DMS114 treated with DMSO at 0.1 percent for 48 hours (cell line): ENCODE measurements around the gene GOLGA6L24.
"Not testable (repeated sequence)": the region's sequence is repeated elsewhere in the genome, so short reads cannot be mapped to it uniquely, and the experiment has no call there.

Experiments
- DNase-seq: peaks from one replicate; lab custom pipeline; 2025; ENCODE audit not compliant: unreplicated experiment; lab: John Stamatoyannopoulos, UW

The GOLGA6L24 gene

DNA sequence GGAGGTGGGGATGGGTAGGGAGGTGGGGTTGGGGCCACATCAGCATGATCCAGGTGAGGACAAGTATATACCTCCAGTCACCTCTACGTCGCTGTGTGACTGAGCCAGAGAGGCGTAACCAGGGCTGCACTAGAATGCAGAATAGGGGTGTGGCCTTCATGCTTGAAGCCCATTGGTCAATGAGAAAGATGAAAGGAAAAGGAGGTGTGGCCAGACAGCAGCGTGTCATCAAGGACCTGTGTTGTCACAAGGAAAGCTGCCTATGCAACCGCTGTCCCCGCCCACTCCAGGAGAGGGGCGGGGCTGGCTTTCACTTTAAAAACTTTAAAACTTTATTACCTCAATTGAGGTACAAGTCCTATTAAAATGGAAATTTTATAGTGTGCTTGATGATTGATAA is at the start of gene GOLGA6L24:
TSS of gene GOLGA6L24 (minus strand) at position 101 of the 400 bp plus-strand sequence. CDS start at position 40, 61 bp downstream.
- DNase-seq = not testable (repeated sequence)

GRCh38 chr15:28402774-28403435 is 45.0 kb upstream of the GOLGA6L24 start:
- DNase-seq = not testable (repeated sequence)

DNA sequence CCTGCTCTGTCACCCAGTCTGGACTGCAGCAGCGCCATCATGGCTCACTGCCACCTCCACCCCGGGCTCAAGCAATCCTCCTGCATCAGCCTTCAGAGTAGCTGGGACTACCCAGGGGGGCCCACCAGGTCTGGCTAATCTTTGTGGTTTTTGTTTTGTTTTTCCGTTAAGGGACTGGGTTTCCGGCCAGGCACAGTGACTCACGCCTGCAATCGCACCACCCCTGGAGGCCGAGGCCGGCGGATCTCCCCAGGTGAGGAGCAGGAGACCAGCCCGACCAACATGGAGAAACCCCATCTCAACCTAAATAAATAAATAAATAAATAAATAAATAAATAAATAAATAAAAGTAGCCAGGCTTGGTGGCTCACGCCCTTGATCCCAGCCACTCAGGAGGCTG is 38.1 kb upstream of the GOLGA6L24 start:
- not testable (repeated sequence) for DNase-seq

DNA sequence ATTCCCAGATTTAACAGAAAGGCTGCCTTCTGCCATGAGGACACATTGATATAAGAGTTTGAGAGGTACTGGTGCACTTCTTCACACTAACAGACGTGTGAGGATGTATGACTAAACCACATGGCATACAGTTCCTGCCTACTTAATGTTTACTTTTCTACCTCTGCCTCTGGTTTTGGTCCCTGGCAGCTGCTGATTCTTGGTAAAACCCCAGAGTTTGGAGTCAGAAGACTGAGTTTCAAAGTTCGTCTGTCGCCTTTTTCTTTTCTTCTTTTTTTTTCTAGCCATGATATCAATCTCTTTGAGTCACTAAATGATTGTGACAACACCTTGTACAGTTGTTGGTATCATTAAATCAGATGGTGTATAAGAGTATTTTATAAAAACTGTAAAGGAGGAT is 22.2 kb upstream of the GOLGA6L24 start:
- DNase-seq = not testable (repeated sequence)

DNA sequence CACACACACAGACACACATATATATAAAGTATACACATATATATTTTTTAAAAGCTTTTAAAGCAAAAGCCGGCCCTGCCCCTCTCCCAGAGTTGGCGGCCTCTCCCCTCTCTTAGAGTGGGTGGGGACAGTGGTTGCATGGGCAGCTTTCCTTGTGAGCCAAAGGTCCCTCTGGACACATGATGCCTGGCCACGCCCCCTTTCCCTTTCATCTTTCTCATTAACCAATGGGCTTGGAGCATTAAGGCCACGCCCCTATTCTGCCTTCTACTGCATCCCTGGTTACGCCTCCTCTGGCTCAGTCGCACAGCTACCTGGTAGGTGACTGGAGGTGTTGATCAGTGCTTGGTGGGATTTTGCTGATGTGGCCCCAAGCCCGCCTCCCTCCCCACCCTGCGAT is 20.5 kb upstream of the GOLGA6L24 start, which contains the start of gene GOLGA8F:
TSS of gene GOLGA8F (plus strand) at position 301 of the 400 bp plus-strand sequence. CDS start at position 399, 98 bp downstream.
- not testable (repeated sequence) for DNase-seq

DNA sequence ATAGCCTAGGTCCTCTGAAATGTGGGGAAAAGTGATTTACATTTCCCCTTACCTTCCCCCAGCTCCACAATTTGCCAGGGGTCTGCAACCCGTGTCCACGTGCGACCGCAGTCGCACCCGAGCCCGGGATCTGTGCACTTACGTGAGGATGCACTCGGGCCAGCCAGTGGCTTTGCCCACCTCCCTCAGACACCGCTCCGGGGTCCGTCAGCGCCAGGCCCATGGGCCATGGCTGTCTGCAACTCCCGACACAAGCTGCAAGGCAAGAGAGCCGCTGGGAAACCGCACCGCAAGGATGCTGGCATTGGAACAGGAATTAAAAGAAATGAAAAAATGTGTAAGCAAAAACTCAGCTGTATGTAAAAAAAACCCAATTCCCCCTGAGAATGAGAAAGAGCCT is 7.6 kb upstream of the GOLGA6L24 start:
- not testable (repeated sequence) for DNase-seq

DNA sequence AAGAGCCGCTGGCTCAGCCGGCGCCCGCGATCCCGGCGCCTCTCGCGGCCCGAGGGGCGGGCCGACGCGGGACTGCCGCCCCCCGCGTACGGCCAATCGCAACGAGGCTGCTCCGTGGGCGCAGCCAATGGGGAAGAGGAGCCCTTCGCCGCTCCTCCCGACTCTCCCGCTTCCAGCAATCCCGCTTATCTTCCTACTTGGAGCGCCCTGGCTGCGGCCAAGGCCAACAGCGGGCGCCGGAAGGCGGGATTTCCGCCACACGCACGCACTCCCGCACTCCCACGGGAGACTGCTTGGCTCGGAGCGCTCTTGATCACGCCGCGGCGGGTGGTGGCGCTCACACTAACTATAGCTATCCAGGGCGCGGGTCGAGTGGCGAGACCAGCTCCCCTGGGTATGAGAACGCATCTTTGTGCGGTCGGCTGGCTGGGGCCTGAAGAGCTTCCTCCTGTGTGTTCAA is 35.7 kb downstream of the GOLGA6L24 start, which contains the start of gene HERC2:
TSS of gene HERC2 (minus strand) at position 51 of the 460 bp plus-strand sequence. CDS start 746 bp downstream, outside the sequence.
- DNase-seq = not testable (repeated sequence)

DNA sequence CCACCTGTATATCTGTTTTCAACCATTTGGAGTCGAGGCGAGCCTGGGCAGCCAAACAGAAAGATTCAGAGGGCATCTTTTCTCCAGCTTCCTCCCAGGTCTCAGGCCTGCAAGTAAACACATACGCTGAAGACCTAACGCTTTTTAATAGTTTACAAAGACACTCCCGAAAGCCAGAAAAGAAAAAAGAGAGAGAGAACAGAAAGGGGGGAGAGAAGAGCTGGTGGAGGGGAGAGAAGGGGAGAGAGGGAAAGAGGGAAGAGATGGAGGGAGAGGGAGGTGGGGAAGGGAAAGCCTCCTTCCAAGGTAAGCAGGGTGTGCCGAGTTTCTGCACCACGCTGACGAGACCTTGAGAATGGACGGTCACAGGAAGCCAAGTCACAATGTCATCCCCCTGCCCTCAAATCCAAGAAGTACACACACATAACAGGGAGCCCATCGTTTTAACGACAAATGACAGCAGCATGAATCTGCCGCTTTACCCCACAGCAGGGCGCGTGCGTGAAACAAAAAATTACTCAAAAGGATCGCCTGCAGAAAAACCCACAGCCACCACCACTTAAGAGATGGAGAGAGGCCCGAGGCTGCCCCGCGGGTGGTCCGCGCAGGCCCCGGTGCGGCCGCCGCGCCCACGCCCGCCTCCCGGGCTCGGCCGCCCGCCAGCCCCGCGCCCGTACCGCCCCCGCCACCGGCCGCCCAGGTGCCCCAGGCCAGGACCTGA is 36.4 kb downstream of the GOLGA6L24 start:
- DNase-seq = not testable (repeated sequence)

DNA sequence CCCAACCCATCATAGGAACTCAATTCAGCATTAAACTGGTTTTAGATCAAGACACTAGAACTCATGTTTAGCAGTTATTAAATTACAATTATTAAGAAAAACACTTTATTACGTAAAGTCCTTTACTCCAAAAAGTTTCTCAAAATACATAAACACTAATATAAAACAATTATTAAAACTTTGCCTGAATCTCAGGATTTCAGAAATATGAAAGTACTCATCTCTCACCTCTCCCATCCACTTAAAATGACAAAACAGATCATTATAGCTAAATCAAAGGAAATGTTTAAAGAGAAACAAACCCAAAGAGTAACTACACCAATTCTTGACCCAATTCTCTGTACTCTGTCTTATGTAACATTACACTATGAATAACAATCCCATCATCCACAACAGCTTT is 38.2 kb downstream of the GOLGA6L24 start:
- not testable (repeated sequence) for DNase-seq

DNA sequence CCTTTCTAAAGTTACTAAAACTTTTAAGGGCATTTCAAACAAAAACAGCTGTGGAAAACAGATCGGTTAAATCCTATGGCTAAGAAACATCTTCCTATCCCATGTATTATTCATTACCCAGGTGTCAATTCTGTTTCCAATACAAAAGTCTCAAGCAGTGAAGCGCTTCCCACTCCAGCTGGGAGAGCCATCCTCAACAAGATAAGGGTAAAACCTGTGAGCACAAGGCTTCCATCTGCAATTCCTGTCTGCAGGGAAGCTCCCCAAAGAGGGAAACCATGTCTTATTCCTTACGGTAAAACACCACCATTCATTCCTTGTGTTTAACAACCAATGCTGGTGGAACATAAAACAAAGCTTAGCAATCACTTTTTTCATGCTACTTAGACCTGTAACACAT is 39.1 kb downstream of the GOLGA6L24 start:
- not testable (repeated sequence) for DNase-seq

GRCh38 chr15:28318122-28318521 is 39.8 kb downstream of the GOLGA6L24 start:
- DNase-seq = not testable (repeated sequence)

DNA sequence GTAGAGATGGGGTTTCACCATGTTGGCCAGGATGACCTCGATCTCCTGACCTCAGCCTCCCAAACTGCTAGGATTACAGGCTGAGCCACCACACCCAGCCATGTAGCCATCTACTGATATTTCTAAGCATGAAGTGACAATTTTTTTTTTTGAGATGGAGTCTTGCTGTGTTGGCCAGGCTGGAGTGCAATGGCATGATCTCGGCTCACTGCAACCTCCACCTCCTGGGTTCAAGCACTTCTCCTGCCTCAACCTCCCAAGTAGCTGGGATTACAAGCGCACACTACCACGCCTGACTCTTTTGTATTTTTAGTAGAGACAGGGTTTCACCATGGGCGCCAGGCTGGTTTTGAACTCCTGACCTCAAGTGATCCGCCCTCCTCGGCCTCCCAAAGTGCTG is 40.9 kb downstream of the GOLGA6L24 start:
- not testable (repeated sequence) for DNase-seq

- not testable (repeated sequence) for DNase-seq
Measured at GRCh38 chr15:28310454-28310853, 47.4 kb downstream of the GOLGA6L24 start.

GRCh38 chr15:28308718-28309117 is 49.2 kb downstream of the GOLGA6L24 start:
- not testable (repeated sequence) for DNase-seq
